Activated naive CD8-positive, alpha-beta T cell (primary cell): ENCODE measurements around the gene MCM10.

Experiments used
- H3K27ac Mint-ChIP-seq: one replicate; pipeline ENCODE4 v1.8.0; 2021; ENCODE audit warnings: mixed read lengths
- H3K27me3 Mint-ChIP-seq: one replicate; pipeline ENCODE4 v1.8.0; 2021; ENCODE audit warnings: mixed read lengths
- H3K36me3 Mint-ChIP-seq: one replicate; pipeline ENCODE4 v1.8.0; 2021; ENCODE audit warnings: mixed read lengths
- H3K4me1 Mint-ChIP-seq: one replicate; pipeline ENCODE4 v1.8.0; 2021; ENCODE audit warnings: low read depth, mixed read lengths
- H3K4me3 Mint-ChIP-seq: one replicate; pipeline ENCODE4 v1.8.0; 2021; ENCODE audit warnings: mild to moderate bottlenecking, mixed read lengths
- H3K9me3 Mint-ChIP-seq: one replicate; pipeline ENCODE4 v1.8.0; 2021; ENCODE audit warnings: low read depth, mixed read lengths

Gene MCM10

GRCh38 chr10:13247784-13248183, 86.4 kb downstream of the MCM10 start:
- Mint-ChIP-seq H3K36me3 (no peaks in the 10 kb centered on the region), H3K27me3 (no peaks in the 10 kb centered on the region), H3K4me3 (no peak overlapping the region), H3K4me1 (no peaks in the 10 kb centered on the region), H3K27ac (no peak overlapping the region), H3K9me3 (no peaks in the 10 kb centered on the region)

DNA sequence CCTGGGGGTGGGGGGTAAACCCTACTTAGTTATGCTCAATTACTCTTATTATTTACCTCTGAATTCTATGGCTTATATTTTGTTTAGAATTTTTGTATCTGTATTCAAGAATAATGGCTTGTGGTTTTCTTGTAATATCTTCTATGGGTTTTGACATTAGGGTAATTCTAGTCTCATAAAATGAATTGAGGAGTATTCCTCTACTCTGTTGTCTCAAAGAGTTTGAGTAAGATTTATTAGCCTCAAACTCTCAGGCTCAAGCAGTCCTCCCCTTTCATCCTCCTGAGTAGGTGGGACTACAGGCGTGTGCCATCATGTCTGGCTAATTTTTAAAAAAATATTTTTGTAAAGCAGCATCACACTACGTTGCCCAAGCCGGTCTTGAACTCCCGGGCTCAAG, 92.4 kb downstream of the MCM10 start:
- Mint-ChIP-seq H3K27ac (no peak overlapping the region), H3K9me3 (no peaks in the 10 kb centered on the region), H3K27me3 (no peaks in the 10 kb centered on the region), H3K4me1 (peaks cover 3% of the 10 kb centered on the region), H3K36me3 (no peaks in the 10 kb centered on the region), H3K4me3 (no peak overlapping the region)

DNA sequence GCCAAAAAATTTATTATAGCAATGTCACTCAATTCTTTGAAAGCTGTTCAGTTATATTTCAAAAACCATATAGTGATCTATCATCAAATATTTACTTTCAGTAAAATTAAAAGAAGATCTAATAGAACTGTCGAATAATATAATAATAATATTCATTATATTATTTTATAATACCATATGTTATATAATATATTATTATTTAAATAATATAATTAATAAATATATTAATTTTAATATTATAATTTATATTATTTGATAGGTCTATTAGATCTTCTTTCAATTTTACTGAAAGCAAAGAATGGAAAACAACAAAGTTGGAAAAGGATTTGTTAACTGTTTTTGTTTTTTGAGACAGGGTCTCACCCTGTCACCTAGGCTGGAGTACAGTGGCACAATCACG, 95.3 kb downstream of the MCM10 start:
- Mint-ChIP-seq H3K4me3 (no peak overlapping the region), H3K9me3 (no peaks in the 10 kb centered on the region), H3K27ac (no peak overlapping the region), H3K4me1 (peaks cover 3% of the 10 kb centered on the region), H3K27me3 (no peaks in the 10 kb centered on the region), H3K36me3 (no peaks in the 10 kb centered on the region)

DNA sequence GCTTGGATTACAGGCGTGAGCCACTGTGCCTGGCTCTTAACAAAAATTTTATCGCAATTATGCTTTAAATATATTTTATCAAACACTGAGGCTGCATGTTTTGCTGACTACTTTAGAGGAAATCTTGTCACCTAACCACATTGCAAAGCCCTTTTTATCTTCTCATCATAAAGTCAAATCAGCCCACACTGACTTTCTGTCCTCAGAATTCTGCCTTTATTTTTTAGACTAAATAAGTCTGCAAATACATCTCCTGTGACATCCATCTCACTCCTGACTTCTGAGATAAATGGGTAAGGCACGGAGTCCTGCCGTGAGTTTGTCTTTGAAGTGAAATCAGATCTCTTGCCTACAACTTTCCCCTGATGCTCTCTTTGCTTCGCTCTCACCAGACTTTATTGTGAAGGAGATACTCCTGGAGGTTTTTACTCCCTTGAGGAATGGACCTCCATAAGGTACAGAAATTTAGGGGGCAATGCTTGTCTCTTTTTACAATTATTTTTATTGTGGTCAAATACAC, 96.3 kb downstream of the MCM10 start:
- H3K27ac Mint-ChIP-seq, result no peak overlapping the region
- no peak overlapping the region for H3K4me3 Mint-ChIP-seq
- peaks cover 3% of the 10 kb centered on the region for H3K4me1 Mint-ChIP-seq
- no peaks in the 10 kb centered on the region for H3K9me3 Mint-ChIP-seq
- no peaks in the 10 kb centered on the region for H3K27me3 Mint-ChIP-seq
- H3K36me3 Mint-ChIP-seq, result no peaks in the 10 kb centered on the region
